Activated T-helper 2 cell treated with anti-CD3 and anti-CD28 coated beads, Interferon-gamma antibody, Interleukin-2, Interleukin-4, amounts not matched to agents 10 μg/mL and 5 μg/mL and 100 μg/mL, durations not matched to agents 14 hours and 24 hours and 36 hours (primary cell): ENCODE results near the gene KCTD18. TPM values are rescaled to one million over a fixed set of nuclear protein-coding genes. Genes with fewer than 3 reads are reported as not detected.

Source experiments
- DNase-seq: peaks from one replicate; pipeline ENCODE4 v3.0.0; 2021; ENCODE audit warnings: low spot score
- H3K27ac Mint-ChIP-seq: one replicate; pipeline ENCODE4 v1.8.0; 2021; ENCODE audit warnings: mixed read lengths
- H3K27me3 Mint-ChIP-seq: one replicate; pipeline ENCODE4 v1.8.0; 2021; ENCODE audit warnings: low read depth, mixed read lengths
- H3K36me3 Mint-ChIP-seq: one replicate; pipeline ENCODE4 v1.8.0; 2021; ENCODE audit warnings: low read depth, mixed read lengths
- H3K4me1 Mint-ChIP-seq: one replicate; pipeline ENCODE4 v1.8.0; 2021; ENCODE audit warnings: low read depth, mixed read lengths
- H3K4me3 Mint-ChIP-seq: one replicate; pipeline ENCODE4 v1.8.0; 2021; ENCODE audit warnings: low read depth, mild to moderate bottlenecking, moderate library complexity, mixed read lengths
- H3K9me3 Mint-ChIP-seq: one replicate; pipeline ENCODE4 v1.8.0; 2021; ENCODE audit warnings: mixed read lengths
- intact Hi-C: fragments of 100-400 bp; cut with micrococcal nuclease; formaldehyde crosslinking; loops from one replicate; pipeline ENCODE4 v1.15.1; 2023
- total RNA-seq: library from RNA; stranded (reverse); gene quantifications from 2 replicates; pipeline ENCODE4 v1.2.3, GENCODE V29; 2022

The KCTD18 gene
- total RNA-seq, 1 donor from 2014 or later: 14.1 TPM

GRCh38 chr2:200466425-200467418 lies 43.1 kb downstream of the KCTD18 start:
- Mint-ChIP-seq H3K9me3 (no peaks in the 10 kb centered on the region), H3K4me1 (peaks cover 44% of the 10 kb centered on the region), H3K36me3 (peaks cover 41% of the 10 kb centered on the region), H3K27me3 (no peaks in the 10 kb centered on the region), H3K4me3 (peak overlapping the region; percentile 66), H3K27ac (peak overlapping the region; percentile 89)
- intact Hi-C loops: loop anchor here (1.0 to 5.0 kb wide), 6 partner anchors 11 to 236 kb away; no protein-coding TSS in a partner anchor
- no peak for DNase-seq

GRCh38 chr2:200463452-200463851 lies 46.4 kb downstream of the KCTD18 start:
- no peak for DNase-seq
- H3K27me3 Mint-ChIP-seq: no peaks in the 10 kb centered on the region
- H3K4me3 Mint-ChIP-seq: no peak overlapping the region
- intact Hi-C loops: no loop called here
- no peaks in the 10 kb centered on the region for H3K9me3 Mint-ChIP-seq
- H3K27ac Mint-ChIP-seq: no peak overlapping the region
- H3K36me3 Mint-ChIP-seq: peaks cover 40% of the 10 kb centered on the region
- peaks cover 31% of the 10 kb centered on the region for H3K4me1 Mint-ChIP-seq

GRCh38 chr2:200461846-200462710 lies 47.8 kb downstream of the KCTD18 start:
- DNase-seq: no peak
- H3K36me3 Mint-ChIP-seq: peaks cover 33% of the 10 kb centered on the region
- no peaks in the 10 kb centered on the region for H3K27me3 Mint-ChIP-seq
- H3K4me1 Mint-ChIP-seq: peaks cover 18% of the 10 kb centered on the region
- H3K27ac Mint-ChIP-seq: no peak overlapping the region
- no peak overlapping the region for H3K4me3 Mint-ChIP-seq
- intact Hi-C loops: no loop called here
- H3K9me3 Mint-ChIP-seq: no peaks in the 10 kb centered on the region

GRCh38 chr2:200459101-200459500 lies 50.8 kb downstream of the KCTD18 start:
- H3K36me3 Mint-ChIP-seq: peaks cover 39% of the 10 kb centered on the region
- H3K4me1 Mint-ChIP-seq: peaks cover 30% of the 10 kb centered on the region
- intact Hi-C loops: no loop called here
- DNase-seq: no peak
- H3K27ac Mint-ChIP-seq: no peak overlapping the region
- H3K9me3 Mint-ChIP-seq: no peaks in the 10 kb centered on the region
- H3K27me3 Mint-ChIP-seq: no peaks in the 10 kb centered on the region
- H3K4me3 Mint-ChIP-seq: no peak overlapping the region

GRCh38 chr2:200456567-200456966 lies 53.3 kb downstream of the KCTD18 start:
- H3K9me3 Mint-ChIP-seq: no peaks in the 10 kb centered on the region
- no peaks in the 10 kb centered on the region for H3K27me3 Mint-ChIP-seq
- no peak overlapping the region for H3K27ac Mint-ChIP-seq
- intact Hi-C loops: no loop called here
- peaks cover 31% of the 10 kb centered on the region for H3K4me1 Mint-ChIP-seq
- no peak overlapping the region for H3K4me3 Mint-ChIP-seq
- no peak for DNase-seq
- peaks cover 19% of the 10 kb centered on the region for H3K36me3 Mint-ChIP-seq

- Mint-ChIP-seq H3K9me3 (no peaks in the 10 kb centered on the region), H3K4me3 (peak overlapping the region; percentile 26), H3K27me3 (no peaks in the 10 kb centered on the region), H3K27ac (peak overlapping the region; percentile 81), H3K36me3 (peaks cover 17% of the 10 kb centered on the region), H3K4me1 (peaks cover 31% of the 10 kb centered on the region)
- DNase-seq: no peak
- intact Hi-C loops: loop anchor here (1.0 to 2.0 kb wide), 7 partner anchors 9 to 478 kb away; no protein-coding TSS in a partner anchor
Measured at GRCh38 chr2:200455958-200456421, 53.9 kb downstream of the KCTD18 start.

GRCh38 chr2:200454927-200455801 lies 54.7 kb downstream of the KCTD18 start:
- DNase-seq: no peak
- Mint-ChIP-seq H3K4me3 (no peak overlapping the region), H3K4me1 (peaks cover 33% of the 10 kb centered on the region), H3K9me3 (no peaks in the 10 kb centered on the region), H3K27ac (peak overlapping the region; percentile 61), H3K27me3 (no peaks in the 10 kb centered on the region), H3K36me3 (peaks cover 24% of the 10 kb centered on the region)
- intact Hi-C loops: loop anchor here (1.0 to 2.0 kb wide), 7 partner anchors 8 to 477 kb away; no protein-coding TSS in a partner anchor

- no peaks in the 10 kb centered on the region for H3K9me3 Mint-ChIP-seq
- peaks cover 26% of the 10 kb centered on the region for H3K36me3 Mint-ChIP-seq
- no peaks in the 10 kb centered on the region for H3K27me3 Mint-ChIP-seq
- H3K4me3 Mint-ChIP-seq: no peak overlapping the region
- peaks cover 33% of the 10 kb centered on the region for H3K4me1 Mint-ChIP-seq
- DNase-seq: no peak
- peak overlapping the region; percentile 38 for H3K27ac Mint-ChIP-seq
- intact Hi-C loops: loop anchor here (2.0 kb wide), 2 partner anchors 45 to 79 kb away; no protein-coding TSS in a partner anchor
Measured at GRCh38 chr2:200453853-200454534, 55.9 kb downstream of the KCTD18 start.

- DNase-seq: no peak
- peaks cover 30% of the 10 kb centered on the region for H3K36me3 Mint-ChIP-seq
- peaks cover 39% of the 10 kb centered on the region for H3K4me1 Mint-ChIP-seq
- intact Hi-C loops: no loop called here
- no peak overlapping the region for H3K4me3 Mint-ChIP-seq
- no peaks in the 10 kb centered on the region for H3K9me3 Mint-ChIP-seq
- no peak overlapping the region for H3K27ac Mint-ChIP-seq
- no peaks in the 10 kb centered on the region for H3K27me3 Mint-ChIP-seq
Measured at GRCh38 chr2:200453142-200453852, 56.6 kb downstream of the KCTD18 start.

- Mint-ChIP-seq H3K27me3 (no peaks in the 10 kb centered on the region), H3K36me3 (peaks cover 32% of the 10 kb centered on the region), H3K4me3 (no peak overlapping the region), H3K9me3 (no peaks in the 10 kb centered on the region), H3K4me1 (peaks cover 42% of the 10 kb centered on the region), H3K27ac (no peak overlapping the region)
- no peak for DNase-seq
- intact Hi-C loops: no loop called here
Measured at GRCh38 chr2:200452377-200452776, 57.5 kb downstream of the KCTD18 start.

GRCh38 chr2:200451511-200451910 lies 58.4 kb downstream of the KCTD18 start:
- Mint-ChIP-seq H3K9me3 (no peaks in the 10 kb centered on the region), H3K4me1 (peaks cover 45% of the 10 kb centered on the region), H3K4me3 (no peak overlapping the region), H3K27ac (no peak overlapping the region), H3K36me3 (peaks cover 33% of the 10 kb centered on the region), H3K27me3 (no peaks in the 10 kb centered on the region)
- DNase-seq: no peak
- intact Hi-C loops: no loop called here
